Stimulated activated naive B cell treated with anti-CD40 and anti-IgM and Interleukin-4, amounts not matched to agents 10 μg/mL and 1 μg/mL and 100 μg/mL, for 72 hours (primary cell): ENCODE data around the gene TFAM.

Experiments used
- ATAC-seq, 2 donors: fragments of 150-1000 bp; cut with Tn5 transposase; replicated peaks; 2 replicates each; pipeline ENCODE4 v1.10.0; 2021; ENCODE audit warnings: moderate library complexity in 1 of 2
- DNase-seq: peaks from one replicate; pipeline ENCODE4 v3.0.0; 2021
- H3K27ac Mint-ChIP-seq: one replicate; pipeline ENCODE4 v1.8.0; 2022; ENCODE audit warnings: mild to moderate bottlenecking, mixed read lengths
- H3K27me3 Mint-ChIP-seq, 2 donors: one replicate each; pipeline ENCODE4 v1.8.0; 2022; ENCODE audit warnings: mixed read lengths in 2 of 2
- H3K36me3 Mint-ChIP-seq, 2 donors: one replicate each; pipeline ENCODE4 v1.8.0; 2022; ENCODE audit warnings: mixed read lengths in 2 of 2, mild to moderate bottlenecking in 1 of 2
- H3K4me1 Mint-ChIP-seq, 2 donors: one replicate each; pipeline ENCODE4 v1.8.0; 2022; ENCODE audit warnings: mixed read lengths in 2 of 2, mild to moderate bottlenecking in 1 of 2
- H3K4me3 Mint-ChIP-seq, 2 donors: one replicate each; pipeline ENCODE4 v1.8.0; 2022; ENCODE audit warnings: mild to moderate bottlenecking in 2 of 2, mixed read lengths in 2 of 2, moderate library complexity in 1 of 2
- H3K9me3 Mint-ChIP-seq, 2 donors: one replicate each; pipeline ENCODE4 v1.8.0; 2022; ENCODE audit warnings: mixed read lengths in 2 of 2, mild to moderate bottlenecking in 1 of 2

The TFAM gene

DNA sequence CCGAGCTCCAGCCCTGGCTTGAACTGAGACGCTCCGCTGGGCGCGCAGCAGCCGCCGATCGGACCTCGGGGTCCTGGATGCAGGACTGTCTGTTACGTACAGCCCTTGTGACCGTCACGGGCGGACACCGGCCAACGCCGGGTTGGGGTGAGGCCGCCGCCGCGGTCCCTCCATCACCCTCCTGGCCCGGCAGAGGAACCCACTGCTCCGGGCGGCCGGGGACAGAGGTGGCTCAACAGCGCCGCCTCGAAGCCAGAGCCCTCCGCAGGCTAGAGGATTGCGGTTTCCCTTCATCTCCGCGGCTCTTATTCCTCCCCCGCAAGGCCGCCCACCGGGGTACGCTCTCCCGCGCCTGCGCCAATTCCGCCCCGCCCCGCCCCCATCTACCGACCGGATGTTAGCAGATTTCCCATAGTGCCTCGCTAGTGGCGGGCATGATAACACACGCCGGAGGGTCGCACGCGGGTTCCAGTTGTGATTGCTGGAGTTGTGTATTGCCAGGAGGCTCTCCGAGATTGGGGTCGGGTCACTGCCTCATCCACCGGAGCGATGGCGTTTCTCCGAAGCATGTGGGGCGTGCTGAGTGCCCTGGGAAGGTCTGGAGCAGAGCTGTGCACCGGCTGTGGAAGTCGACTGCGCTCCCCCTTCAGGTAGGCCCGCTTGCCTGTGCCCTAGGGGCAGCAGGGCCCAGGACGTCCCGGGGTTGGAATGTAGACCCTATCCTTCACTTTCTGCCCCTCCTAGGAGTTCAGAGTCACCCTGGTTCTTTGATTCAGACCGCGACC, at the start of gene TFAM:
Gene TFAM, plus strand, starts transcription at position 412 of the 785 bp plus-strand sequence. Its CDS starts 138 bp downstream, at position 550.
- Mint-ChIP-seq H3K27ac (peak within 1 kb of the TSS; percentile 96), H3K36me3 (peaks cover 10 to 15% of the 10 kb centered on the region in 2 donors), H3K27me3 (no peaks in the 10 kb centered on the region), H3K4me1 (peaks cover 15 to 39% of the 10 kb centered on the region in 2 donors), H3K4me3 (peak within 1 kb of the TSS; percentile 96 to 97), H3K9me3 (no peaks in the 10 kb centered on the region)
- DNase-seq (peak; percentile 92), ATAC-seq (peak; percentile 83 to 89)

DNA sequence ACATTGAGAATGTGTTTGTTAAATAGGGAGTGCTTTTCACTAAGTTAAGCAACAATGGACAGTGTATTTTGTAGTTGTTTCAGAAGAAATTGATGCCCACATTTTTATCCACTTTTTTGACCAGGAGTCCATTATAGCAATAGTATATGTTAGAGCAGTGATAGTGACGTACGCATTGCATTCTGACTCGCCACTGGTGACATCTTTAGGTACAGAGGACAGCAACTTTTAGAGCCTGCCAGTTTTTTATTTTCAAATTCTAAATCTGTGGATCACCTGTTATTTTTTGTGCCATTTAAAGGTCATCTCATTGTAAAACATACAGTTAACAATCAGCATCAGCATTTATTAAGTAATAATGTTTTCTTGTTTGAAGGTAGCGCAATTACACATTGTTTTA, 49.0 kb upstream of the TFAM start:
- peaks cover 0 to 8% of the 10 kb centered on the region in 2 donors for H3K36me3 Mint-ChIP-seq
- ATAC-seq (no peak), DNase-seq (no peak)
- H3K27ac Mint-ChIP-seq: no peak overlapping the region
- no peaks in the 10 kb centered on the region for H3K9me3 Mint-ChIP-seq
- H3K4me3 Mint-ChIP-seq: peak overlapping the region; percentile 90 to 92
- H3K27me3 Mint-ChIP-seq: no peaks in the 10 kb centered on the region
- H3K4me1 Mint-ChIP-seq: peaks cover 20 to 41% of the 10 kb centered on the region in 2 donors

DNA sequence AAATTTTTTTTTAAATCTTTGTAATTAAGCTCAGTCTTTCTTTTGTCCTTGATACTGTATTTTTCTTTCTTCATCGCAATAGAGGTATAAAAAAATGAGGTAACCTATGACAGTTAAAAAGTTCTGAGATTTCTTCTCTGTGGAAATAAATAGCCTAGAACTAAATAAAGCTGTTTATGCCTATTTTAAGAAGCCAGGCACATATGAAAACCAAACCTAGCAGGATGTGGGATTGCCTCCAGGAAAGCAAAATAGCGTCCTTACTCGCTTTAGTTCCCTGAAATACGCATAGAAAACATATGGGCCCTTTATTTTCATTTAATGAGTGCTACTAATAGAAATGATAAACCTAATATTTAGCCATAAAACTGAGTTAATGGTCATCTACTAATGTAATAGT, 43.8 kb upstream of the TFAM start:
- Mint-ChIP-seq H3K36me3 (peaks cover 7 to 16% of the 10 kb centered on the region in 2 donors), H3K27me3 (no peaks in the 10 kb centered on the region), H3K4me1 (peaks cover 8 to 34% of the 10 kb centered on the region in 2 donors), H3K27ac (no peak overlapping the region), H3K9me3 (no peaks in the 10 kb centered on the region), H3K4me3 (no peak overlapping the region)
- DNase-seq: no peak
- ATAC-seq: no peak

DNA sequence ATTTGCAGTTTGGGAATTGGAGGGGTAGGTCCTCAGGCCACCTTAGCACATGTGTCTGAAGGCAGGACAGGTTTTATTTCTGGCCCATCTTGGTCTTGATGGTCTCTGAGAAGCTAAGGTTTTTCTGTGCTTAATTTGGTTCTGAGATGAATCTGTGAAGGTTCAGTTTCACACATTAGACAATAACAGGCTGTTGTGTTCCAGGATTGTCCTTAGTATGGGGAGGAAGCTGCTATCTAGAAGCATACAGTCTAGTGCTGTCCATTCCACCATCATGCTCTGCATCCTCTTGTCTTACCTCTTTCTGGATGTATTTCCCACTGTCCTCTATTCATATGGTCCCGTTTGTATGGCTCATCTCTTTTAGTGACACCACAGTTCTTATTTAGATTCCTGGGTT, 43.3 kb upstream of the TFAM start:
- peaks cover 10 to 18% of the 10 kb centered on the region in 2 donors for H3K36me3 Mint-ChIP-seq
- peaks cover 6 to 33% of the 10 kb centered on the region in 2 donors for H3K4me1 Mint-ChIP-seq
- ATAC-seq: no peak

DNA sequence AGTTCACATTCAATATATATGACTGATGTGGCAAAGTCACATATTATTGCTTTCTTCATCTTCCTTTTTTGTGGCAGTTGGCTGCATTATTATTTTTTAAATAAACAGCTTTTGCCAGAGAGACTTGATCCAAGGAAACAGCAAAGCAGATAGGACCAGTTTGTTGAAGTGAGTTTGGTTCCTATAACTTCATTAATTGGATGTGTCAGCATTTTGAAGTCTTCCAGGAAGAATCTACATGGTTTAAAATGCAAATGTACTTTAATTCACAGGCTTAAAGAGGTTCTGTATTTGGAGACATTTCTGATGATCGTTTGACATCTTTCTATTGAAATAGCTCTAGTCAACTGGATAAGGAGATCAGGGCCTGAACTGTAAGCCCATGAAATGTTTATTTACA, 37.2 kb upstream of the TFAM start:
- Mint-ChIP-seq H3K9me3 (no peaks in the 10 kb centered on the region), H3K27ac (no peak overlapping the region), H3K4me1 (peaks cover 16 to 53% of the 10 kb centered on the region in 2 donors), H3K27me3 (no peaks in the 10 kb centered on the region), H3K4me3 (no peak overlapping the region), H3K36me3 (peaks cover 14 to 18% of the 10 kb centered on the region in 2 donors)
- no peak for ATAC-seq
- DNase-seq: no peak

More for the DNA sequence above, 43.3 kb upstream of the TFAM start:
- Mint-ChIP-seq H3K27me3 (no peaks in the 10 kb centered on the region), H3K9me3 (no peaks in the 10 kb centered on the region), H3K27ac (no peak overlapping the region), H3K4me3 (no peak overlapping the region)
- no peak for DNase-seq

DNA sequence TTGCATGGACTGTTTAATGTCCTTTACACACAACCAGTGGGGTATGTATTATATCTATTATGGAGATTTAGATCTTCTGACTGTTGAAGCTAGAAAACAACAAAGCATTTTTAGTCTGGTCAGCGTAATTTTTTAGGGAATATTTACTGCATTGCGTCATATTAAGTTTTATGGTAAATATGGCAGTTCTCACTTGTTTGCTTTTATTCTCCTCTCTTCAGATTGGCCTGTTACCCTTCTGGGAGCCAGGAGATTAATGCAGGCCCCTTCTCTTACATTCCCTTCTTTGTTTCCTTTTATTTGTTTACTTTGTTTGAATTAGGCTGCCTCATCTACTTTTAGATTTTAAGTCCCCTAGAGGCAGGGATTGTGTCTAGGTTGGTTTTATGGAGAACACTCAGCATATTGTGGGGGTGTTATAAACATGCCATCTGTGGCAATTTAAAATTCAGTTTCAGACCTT, 36.6 kb upstream of the TFAM start:
- ATAC-seq (no peak), DNase-seq (no peak)
- H3K4me1 Mint-ChIP-seq: peaks cover 16 to 56% of the 10 kb centered on the region in 2 donors
- no peaks in the 10 kb centered on the region for H3K9me3 Mint-ChIP-seq
- H3K27ac Mint-ChIP-seq: no peak overlapping the region
- no peaks in the 10 kb centered on the region for H3K27me3 Mint-ChIP-seq
- H3K36me3 Mint-ChIP-seq: peaks cover 14 to 18% of the 10 kb centered on the region in 2 donors
- no peak overlapping the region for H3K4me3 Mint-ChIP-seq

DNA sequence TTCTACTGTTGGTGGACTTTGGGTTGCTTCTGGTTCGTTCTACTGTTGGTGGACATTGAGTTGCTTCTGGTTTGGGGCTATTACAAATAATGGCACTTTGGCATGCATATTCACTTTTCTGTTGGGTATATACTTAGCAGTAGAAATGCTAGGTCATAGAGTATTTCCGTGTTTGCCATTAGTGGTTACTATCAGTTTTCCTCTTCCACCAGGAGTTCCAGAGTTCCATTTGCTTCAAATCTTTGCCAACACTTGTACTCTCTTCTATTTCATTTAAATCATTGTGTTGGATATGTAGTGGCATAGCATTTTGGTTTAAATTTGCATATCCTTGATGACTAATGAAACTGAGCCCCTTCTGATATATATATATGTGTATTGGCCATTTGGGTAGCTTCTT, 35.2 kb upstream of the TFAM start:
- Mint-ChIP-seq H3K36me3 (peaks cover 14 to 18% of the 10 kb centered on the region in 2 donors), H3K27me3 (no peaks in the 10 kb centered on the region), H3K4me3 (no peak overlapping the region), H3K4me1 (peaks cover 16 to 64% of the 10 kb centered on the region in 2 donors), H3K9me3 (no peaks in the 10 kb centered on the region), H3K27ac (no peak overlapping the region)
- ATAC-seq: no peak
- DNase-seq: no peak

DNA sequence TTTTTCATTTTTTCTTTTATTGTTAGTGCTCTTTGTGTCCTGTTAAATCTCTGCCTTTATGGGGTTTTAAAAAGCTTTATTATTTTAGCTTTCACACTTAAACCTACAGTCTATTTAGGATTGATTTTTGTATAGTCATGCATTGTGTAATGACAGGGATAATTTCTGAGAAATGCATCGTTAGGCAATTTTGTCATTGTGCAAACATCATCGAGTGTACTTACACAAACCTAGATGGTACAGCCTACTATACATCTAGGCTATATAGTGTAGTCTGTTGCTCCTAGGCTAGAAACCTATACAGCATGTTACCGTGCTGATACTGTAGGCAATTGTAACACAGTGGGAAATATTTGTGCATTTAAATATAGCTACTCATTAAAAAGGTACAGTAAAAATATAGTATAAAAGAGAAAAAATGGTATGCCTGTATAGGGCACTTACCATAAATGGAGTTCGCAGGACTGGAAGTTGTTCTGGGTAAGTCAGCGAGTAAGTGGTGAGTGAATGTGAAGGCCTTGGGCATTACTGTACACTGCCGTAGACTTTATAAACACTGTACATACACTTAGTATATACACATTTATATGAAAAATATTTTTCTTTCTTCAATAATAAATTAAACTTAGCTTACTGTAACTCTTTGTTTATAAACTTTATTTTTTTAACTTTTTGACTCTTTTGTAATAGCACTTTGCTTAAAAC, 34.4 kb upstream of the TFAM start:
- Mint-ChIP-seq H3K36me3 (peaks cover 10 to 13% of the 10 kb centered on the region in 2 donors), H3K9me3 (no peaks in the 10 kb centered on the region), H3K4me3 (no peak overlapping the region), H3K4me1 (peaks cover 22 to 68% of the 10 kb centered on the region in 2 donors), H3K27me3 (no peaks in the 10 kb centered on the region), H3K27ac (no peak overlapping the region)
- DNase-seq (no peak), ATAC-seq (no peak)

DNA sequence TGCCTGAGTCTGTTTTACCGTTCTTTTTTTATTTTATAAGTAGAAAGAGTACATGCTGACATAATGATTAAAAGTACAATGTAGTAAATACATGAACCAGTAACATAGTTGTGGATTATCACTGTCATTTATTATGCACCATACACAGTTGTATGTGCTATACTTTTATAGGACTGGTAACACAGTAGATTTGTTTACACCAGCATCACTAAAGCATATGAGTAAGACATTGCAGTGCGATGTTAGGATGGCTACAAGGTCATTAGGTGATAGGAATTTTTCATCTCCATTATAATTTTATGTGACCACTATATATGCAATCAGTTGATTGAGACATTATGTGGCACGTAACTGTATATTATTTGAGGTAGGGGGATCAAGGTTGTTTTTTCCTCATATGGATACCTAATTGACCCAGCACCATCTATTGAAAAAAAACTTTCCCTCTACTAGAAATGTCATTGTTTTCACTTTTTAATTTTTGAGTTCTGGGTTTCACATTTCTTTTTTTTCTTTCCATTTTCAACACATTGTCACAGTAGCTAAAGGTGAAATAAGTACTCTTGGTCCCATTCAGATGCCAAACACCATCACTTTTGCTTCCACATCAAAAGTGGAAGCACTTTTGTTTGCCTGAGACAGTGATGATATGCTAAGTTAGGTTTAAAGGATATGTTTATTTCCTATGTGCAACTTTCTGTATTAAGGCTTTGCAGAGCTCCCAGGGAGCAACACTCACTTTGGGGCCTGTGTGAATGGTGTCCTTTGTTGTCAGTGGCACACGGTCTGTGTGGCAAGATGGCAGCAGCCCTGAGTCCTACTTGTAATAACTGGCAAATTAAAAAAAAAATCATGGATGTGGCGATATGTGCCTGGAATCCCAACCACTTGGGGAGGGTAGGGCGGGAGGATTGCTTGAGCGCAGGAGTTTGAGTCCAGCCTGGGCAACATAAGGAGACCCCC, 33.3 kb upstream of the TFAM start:
- no peaks in the 10 kb centered on the region for H3K27me3 Mint-ChIP-seq

DNA sequence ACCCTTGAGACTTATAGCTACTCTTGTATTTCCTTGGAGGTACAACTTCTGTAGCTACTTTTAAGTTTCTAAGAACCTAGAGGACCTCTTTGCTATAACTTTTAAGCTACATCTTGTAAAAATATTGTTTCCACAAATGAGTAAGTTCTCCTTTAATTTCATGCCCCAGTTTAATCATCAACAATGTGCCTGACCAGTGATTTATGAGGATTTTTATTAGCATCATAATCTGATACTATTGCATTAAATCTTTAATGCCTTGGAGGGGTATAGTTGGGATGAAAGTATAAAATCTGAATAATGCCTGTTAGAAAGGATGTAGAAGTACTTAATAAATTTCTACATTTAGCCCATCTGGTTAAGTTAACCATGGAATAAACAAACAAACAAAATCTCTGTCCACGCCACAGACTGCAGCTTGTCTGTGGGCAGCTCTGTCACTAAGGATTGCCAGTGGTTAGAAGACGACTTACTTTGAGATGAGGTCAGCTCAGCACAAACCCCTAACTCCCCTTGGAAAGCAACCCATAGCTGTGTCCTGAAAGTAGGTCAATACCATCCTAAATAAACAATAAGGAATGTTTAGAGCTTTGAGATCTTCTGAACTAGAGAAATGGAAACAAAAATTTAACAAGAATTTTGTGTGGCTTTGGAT, 32.1 kb upstream of the TFAM start:
- peaks cover 25 to 62% of the 10 kb centered on the region in 2 donors for H3K4me1 Mint-ChIP-seq
- DNase-seq (no peak), ATAC-seq (no peak)
- H3K4me3 Mint-ChIP-seq: no peak overlapping the region
- no peak overlapping the region for H3K27ac Mint-ChIP-seq
- H3K36me3 Mint-ChIP-seq: peaks cover 0 to 3% of the 10 kb centered on the region in 2 donors
- H3K27me3 Mint-ChIP-seq: no peaks in the 10 kb centered on the region
- no peaks in the 10 kb centered on the region for H3K9me3 Mint-ChIP-seq

More for the DNA sequence above, 33.3 kb upstream of the TFAM start:
- Mint-ChIP-seq H3K4me1 (peaks cover 24 to 71% of the 10 kb centered on the region in 2 donors), H3K36me3 (peaks cover 4 to 8% of the 10 kb centered on the region in 2 donors), H3K4me3 (no peak overlapping the region), H3K27ac (no peak overlapping the region), H3K9me3 (no peaks in the 10 kb centered on the region)
- DNase-seq: no peak
- no peak for ATAC-seq

DNA sequence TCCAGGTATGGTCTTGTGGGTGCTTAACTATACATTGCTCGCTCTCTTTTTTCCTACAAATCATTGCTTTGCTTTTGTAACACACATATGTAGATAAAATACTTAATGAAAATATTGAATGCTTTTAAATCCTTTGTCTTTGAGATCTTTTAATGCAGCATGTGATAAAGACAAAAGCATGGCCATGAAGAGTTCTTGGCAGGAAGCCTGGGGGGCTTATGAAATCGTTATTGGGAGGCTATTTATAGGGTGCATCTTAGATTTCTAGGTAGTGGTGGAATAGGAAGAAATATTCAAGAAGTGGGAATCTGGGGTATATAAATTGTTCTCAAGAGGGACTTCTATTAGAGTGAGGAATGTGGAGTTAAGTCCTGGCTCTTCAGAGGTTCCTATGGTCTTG, 28.5 kb upstream of the TFAM start:
- Mint-ChIP-seq H3K4me1 (peaks cover 25 to 52% of the 10 kb centered on the region in 2 donors), H3K4me3 (no peak overlapping the region), H3K9me3 (no peaks in the 10 kb centered on the region), H3K36me3 (peaks cover 0 to 7% of the 10 kb centered on the region in 2 donors), H3K27me3 (no peaks in the 10 kb centered on the region), H3K27ac (no peak overlapping the region)
- ATAC-seq: no peak
- DNase-seq: no peak

DNA sequence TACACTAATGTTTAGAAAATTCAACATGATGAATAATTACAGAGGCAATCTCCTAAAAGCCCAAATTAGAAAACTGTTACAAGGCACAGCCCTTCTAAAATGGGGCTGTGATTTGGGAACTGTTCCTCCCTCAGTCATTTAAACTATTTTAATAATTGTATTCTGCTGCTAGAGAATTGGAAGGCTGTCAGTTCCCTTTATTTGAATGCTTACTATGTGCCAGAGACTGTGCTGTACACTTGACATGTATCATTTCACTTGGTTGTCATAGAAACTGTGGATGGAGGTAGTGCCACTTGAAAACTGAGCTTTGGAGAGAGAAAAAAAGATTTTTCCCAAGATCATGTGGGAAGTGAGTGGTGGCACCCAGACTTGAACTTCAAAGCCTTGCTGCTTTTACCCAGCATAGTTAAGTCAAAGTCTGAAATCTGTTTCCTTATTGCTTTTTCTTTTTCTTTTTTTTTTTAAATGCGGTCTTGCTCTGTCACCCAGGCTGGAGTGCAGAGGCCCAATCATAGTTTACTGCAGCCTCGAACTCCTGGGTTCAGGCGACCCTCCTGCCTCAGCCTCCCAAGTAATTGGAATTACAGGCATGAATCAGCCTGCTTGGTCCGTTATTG, 26.8 kb upstream of the TFAM start:
- no peaks in the 10 kb centered on the region for H3K27me3 Mint-ChIP-seq
- no peaks in the 10 kb centered on the region for H3K9me3 Mint-ChIP-seq
- no peak overlapping the region for H3K4me3 Mint-ChIP-seq
- no peak overlapping the region for H3K27ac Mint-ChIP-seq
- DNase-seq (no peak), ATAC-seq (no peak)
- H3K36me3 Mint-ChIP-seq: peaks cover 0 to 7% of the 10 kb centered on the region in 2 donors
- H3K4me1 Mint-ChIP-seq: peaks cover 21 to 38% of the 10 kb centered on the region in 2 donors

DNA sequence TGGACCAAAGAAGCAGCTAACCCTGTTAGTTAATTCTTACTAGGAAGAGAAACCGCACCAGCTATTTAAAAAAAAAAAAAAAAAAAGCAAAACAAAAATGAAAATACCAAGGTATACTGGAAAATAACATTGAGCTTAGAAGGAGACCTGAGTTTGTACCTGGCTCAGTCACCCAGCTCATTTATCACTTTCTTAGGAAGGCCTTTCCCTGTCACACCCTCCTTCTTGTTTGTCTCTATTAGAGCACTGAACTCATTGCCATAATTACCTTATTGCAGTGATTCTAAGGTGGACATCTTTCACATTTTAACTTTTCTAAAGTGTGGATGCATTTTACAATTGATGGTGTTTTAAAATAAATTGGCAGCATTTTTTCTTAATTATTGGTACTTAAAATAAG, 26.3 kb upstream of the TFAM start:
- DNase-seq: no peak
- no peak overlapping the region for H3K27ac Mint-ChIP-seq
- H3K4me3 Mint-ChIP-seq: no peak overlapping the region
- peaks cover 2 to 12% of the 10 kb centered on the region in 2 donors for H3K36me3 Mint-ChIP-seq
- H3K4me1 Mint-ChIP-seq: peaks cover 21 to 37% of the 10 kb centered on the region in 2 donors
- no peaks in the 10 kb centered on the region for H3K27me3 Mint-ChIP-seq
- ATAC-seq: no peak
- no peaks in the 10 kb centered on the region for H3K9me3 Mint-ChIP-seq
